ENCODE results near the gene ANKRD11. TPM values are rescaled to one million over a fixed set of nuclear protein-coding genes. Genes with fewer than 3 reads are reported as not detected.
A peak's percentile ranks its signal among the peaks of the same experiment; 100 is the strongest.

The ANKRD11 gene
- total RNA-seq, 1 donor: 97.4 TPM

DNA sequence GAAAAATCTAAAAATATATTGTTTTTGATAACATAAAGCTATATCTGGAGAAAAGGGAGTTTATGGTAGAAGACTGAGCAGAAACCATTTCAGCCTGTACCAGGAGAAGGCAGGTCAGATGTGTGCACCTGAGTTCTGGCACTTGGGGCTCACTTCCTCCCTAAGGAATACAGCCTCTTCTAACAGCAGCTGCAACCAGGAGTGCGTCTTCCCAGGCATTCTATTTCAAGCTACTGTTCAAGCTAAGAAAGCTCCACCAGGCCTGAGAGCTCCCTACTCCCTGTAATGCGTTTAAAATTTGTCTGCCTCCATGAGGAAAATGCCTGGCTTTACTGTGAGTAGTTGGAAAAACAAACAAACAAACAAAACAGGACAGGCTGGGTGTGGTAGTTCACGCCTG lies 176.8 kb downstream of the ANKRD11 start:
- TF ChIP-seq, protein P1, sequence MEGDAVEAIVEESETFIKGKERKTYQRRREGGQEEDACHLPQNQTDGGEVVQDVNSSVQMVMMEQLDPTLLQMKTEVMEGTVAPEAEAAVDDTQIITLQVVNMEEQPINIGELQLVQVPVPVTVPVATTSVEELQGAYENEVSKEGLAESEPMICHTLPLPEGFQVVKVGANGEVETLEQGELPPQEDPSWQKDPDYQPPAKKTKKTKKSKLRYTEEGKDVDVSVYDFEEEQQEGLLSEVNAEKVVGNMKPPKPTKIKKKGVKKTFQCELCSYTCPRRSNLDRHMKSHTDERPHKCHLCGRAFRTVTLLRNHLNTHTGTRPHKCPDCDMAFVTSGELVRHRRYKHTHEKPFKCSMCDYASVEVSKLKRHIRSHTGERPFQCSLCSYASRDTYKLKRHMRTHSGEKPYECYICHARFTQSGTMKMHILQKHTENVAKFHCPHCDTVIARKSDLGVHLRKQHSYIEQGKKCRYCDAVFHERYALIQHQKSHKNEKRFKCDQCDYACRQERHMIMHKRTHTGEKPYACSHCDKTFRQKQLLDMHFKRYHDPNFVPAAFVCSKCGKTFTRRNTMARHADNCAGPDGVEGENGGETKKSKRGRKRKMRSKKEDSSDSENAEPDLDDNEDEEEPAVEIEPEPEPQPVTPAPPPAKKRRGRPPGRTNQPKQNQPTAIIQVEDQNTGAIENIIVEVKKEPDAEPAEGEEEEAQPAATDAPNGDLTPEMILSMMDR (IDR thresholded peaks at IDR 0.05; ENCODE audit: extremely low read depth, low read depth, low read length): no peak
- DNase-seq (ENCODE audit: insufficient read length, low spot score, missing footprints): peak; percentile 21
- H3K27ac ChIP-seq (ENCODE audit: low read depth, low read length): no peak overlapping the region
- no peak overlapping the region for H3K4me2 ChIP-seq (ENCODE audit: insufficient read depth, low read length)
- no peak overlapping the region for H3K4me3 ChIP-seq (ENCODE audit: insufficient read depth, low read length)
- H3K36me3 ChIP-seq (ENCODE audit: insufficient read depth, low read length): peaks cover 16% of the 10 kb centered on the region
- peaks cover 21% of the 10 kb centered on the region for H3K4me1 ChIP-seq (ENCODE audit: insufficient read depth, low read length)
- no peaks in the 10 kb centered on the region for H3K9me3 ChIP-seq (ENCODE audit: low read depth, low read length)
- peaks cover 100% of the 10 kb centered on the region for H3K79me2 ChIP-seq (ENCODE audit: insufficient read depth, low read length)
- no peaks in the 10 kb centered on the region for H3K27me3 ChIP-seq (ENCODE audit: insufficient read depth, low read length)
- H4K20me1 ChIP-seq (ENCODE audit: insufficient read depth, low read length): peaks cover 37% of the 10 kb centered on the region
- H2AFZ ChIP-seq (ENCODE audit: low read length): no peak overlapping the region

DNA sequence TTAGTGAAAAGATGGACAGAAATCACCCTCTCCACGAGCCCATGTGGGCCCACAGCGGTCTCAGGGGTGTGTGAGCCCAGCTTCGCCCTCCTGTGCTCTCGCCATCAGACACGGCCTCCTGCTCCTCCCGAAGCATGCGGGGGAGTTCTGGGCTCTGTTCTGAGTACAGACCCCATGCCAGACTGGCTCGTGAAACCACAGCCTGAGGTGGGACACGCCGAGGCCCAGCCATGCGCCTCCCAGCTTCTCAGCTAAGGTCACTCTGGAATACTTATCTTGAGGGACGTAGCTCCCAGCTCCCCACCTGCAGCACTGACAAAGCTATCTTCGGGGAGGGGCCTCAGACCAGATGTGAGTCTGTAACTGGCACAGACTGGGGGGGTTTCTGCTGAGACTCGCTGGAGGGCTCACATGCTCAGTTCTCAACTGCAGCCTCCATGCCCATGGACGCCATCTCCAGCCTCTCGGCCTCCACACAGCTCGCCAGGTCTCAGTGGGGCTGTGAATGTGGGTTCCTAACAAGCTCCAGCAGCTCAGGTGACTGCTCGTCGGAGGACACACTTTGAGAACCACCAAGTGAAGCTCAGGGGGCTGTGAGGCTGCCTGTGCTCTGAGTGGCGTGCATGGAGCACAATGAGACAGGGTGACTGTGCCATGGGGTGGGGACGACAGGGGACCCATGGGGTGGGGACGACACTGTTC lies 177.6 kb downstream of the ANKRD11 start:
- H3K79me2 ChIP-seq (ENCODE audit: insufficient read depth, low read length): peaks cover 100% of the 10 kb centered on the region
- H3K4me1 ChIP-seq (ENCODE audit: insufficient read depth, low read length): peaks cover 21% of the 10 kb centered on the region
- peaks cover 16% of the 10 kb centered on the region for H3K36me3 ChIP-seq (ENCODE audit: insufficient read depth, low read length)
- H3K4me2 ChIP-seq (ENCODE audit: insufficient read depth, low read length): no peak overlapping the region
- no peaks in the 10 kb centered on the region for H3K9me3 ChIP-seq (ENCODE audit: low read depth, low read length)
- no peak overlapping the region for H3K4me3 ChIP-seq (ENCODE audit: insufficient read depth, low read length)
- H2AFZ ChIP-seq (ENCODE audit: low read length): no peak overlapping the region
- H3K27ac ChIP-seq (ENCODE audit: low read depth, low read length): no peak overlapping the region
- peaks cover 46% of the 10 kb centered on the region for H4K20me1 ChIP-seq (ENCODE audit: insufficient read depth, low read length)
- no peaks in the 10 kb centered on the region for H3K27me3 ChIP-seq (ENCODE audit: insufficient read depth, low read length)
- DNase-seq (ENCODE audit: insufficient read length, low spot score, missing footprints): peak; percentile 69
- TF ChIP-seq, protein P1 (IDR thresholded peaks at IDR 0.05; ENCODE audit: extremely low read depth, low read depth, low read length): no peak

DNA sequence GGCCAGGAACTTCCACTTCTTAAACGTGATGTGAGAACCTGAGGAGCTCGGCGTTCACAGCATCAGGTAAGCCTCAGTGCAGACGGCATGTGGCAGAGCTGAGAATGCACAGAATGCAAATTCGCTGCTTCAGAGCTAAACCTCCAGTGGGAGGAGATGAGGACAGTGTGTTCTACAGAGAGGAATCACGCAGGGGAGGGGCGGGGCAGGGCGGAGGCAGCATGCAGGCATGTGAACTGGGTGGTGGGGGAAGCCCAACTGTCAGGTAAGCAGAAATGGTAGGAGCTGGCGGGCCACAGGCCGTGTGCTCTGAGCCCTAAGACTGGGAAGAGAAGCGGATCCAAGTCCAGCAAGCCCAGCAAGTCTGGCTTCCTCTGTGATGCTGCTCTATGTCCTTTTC lies 178.2 kb downstream of the ANKRD11 start:
- Histone ChIP-seq H3K9me3 (ENCODE audit: low read depth, low read length) (no peaks in the 10 kb centered on the region), H3K4me1 (ENCODE audit: insufficient read depth, low read length) (peaks cover 18% of the 10 kb centered on the region), H3K36me3 (ENCODE audit: insufficient read depth, low read length) (peaks cover 16% of the 10 kb centered on the region), H3K27ac (ENCODE audit: low read depth, low read length) (no peak overlapping the region), H3K4me3 (ENCODE audit: insufficient read depth, low read length) (no peak overlapping the region), H3K4me2 (ENCODE audit: insufficient read depth, low read length) (no peak overlapping the region), H4K20me1 (ENCODE audit: insufficient read depth, low read length) (peaks cover 51% of the 10 kb centered on the region), H3K79me2 (ENCODE audit: insufficient read depth, low read length) (peaks cover 100% of the 10 kb centered on the region), H2AFZ (ENCODE audit: low read length) (no peak overlapping the region), H3K27me3 (ENCODE audit: insufficient read depth, low read length) (no peaks in the 10 kb centered on the region)
- TF ChIP-seq, protein P1 (IDR thresholded peaks at IDR 0.05; ENCODE audit: extremely low read depth, low read depth, low read length): no peak
- DNase-seq (ENCODE audit: insufficient read length, low spot score, missing footprints): no peak

DNA sequence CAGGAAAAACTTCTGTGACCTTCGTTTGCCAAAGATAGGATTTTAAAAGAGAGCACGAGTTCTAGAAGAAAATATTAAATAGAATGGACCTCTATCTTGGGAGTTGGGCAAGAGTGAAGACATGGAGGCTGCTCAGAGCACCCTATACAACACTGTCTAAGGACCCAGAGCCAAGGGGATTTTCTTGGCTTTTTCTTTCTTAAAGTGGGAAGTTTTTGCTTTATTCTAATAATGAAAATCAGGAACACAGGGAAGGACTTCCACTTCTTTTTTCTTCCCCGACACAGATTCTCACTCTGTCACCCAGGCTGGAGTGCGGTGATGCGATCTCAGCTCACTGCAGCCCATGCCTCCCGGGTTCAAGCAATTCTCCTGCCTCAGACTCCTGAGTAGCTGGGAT lies 178.7 kb downstream of the ANKRD11 start:
- H2AFZ ChIP-seq (ENCODE audit: low read length): no peak overlapping the region
- peaks cover 100% of the 10 kb centered on the region for H3K79me2 ChIP-seq (ENCODE audit: insufficient read depth, low read length)
- H3K36me3 ChIP-seq (ENCODE audit: insufficient read depth, low read length): peaks cover 16% of the 10 kb centered on the region
- no peak overlapping the region for H3K4me2 ChIP-seq (ENCODE audit: insufficient read depth, low read length)
- no peaks in the 10 kb centered on the region for H3K27me3 ChIP-seq (ENCODE audit: insufficient read depth, low read length)
- H3K4me3 ChIP-seq (ENCODE audit: insufficient read depth, low read length): no peak overlapping the region
- no peak overlapping the region for H3K27ac ChIP-seq (ENCODE audit: low read depth, low read length)
- H4K20me1 ChIP-seq (ENCODE audit: insufficient read depth, low read length): peaks cover 56% of the 10 kb centered on the region
- H3K4me1 ChIP-seq (ENCODE audit: insufficient read depth, low read length): peaks cover 12% of the 10 kb centered on the region
- no peaks in the 10 kb centered on the region for H3K9me3 ChIP-seq (ENCODE audit: low read depth, low read length)
- TF ChIP-seq, protein P1 (IDR thresholded peaks at IDR 0.05; ENCODE audit: extremely low read depth, low read depth, low read length): no peak
- no peak for DNase-seq (ENCODE audit: insufficient read length, low spot score, missing footprints)
